Stimulated activated naive CD8-positive, alpha-beta T cell treated with anti-CD3 and anti-CD28 coated beads, Interleukin-15, Interleukin-2, amounts not matched to agents 100 ng/mL and 50 ng/mL, for 24 hours (primary cell): ENCODE data around the gene BIRC7.
"Not testable (repeated sequence)": the region's sequence is repeated elsewhere in the genome, so short reads cannot be mapped to it uniquely, and the experiment has no call there.

Source experiments
- H3K27ac Mint-ChIP-seq: one replicate; pipeline ENCODE4 v1.8.0; 2021; ENCODE audit warnings: mild to moderate bottlenecking, mixed read lengths
- H3K27me3 Mint-ChIP-seq: one replicate; pipeline ENCODE4 v1.8.0; 2021; ENCODE audit warnings: mixed read lengths
- H3K36me3 Mint-ChIP-seq: one replicate; pipeline ENCODE4 v1.8.0; 2021; ENCODE audit warnings: low read depth, mixed read lengths
- H3K4me1 Mint-ChIP-seq: one replicate; pipeline ENCODE4 v1.8.0; 2021; ENCODE audit warnings: low read depth, mixed read lengths
- H3K4me3 Mint-ChIP-seq: one replicate; pipeline ENCODE4 v1.8.0; 2021; ENCODE audit warnings: mild to moderate bottlenecking, mixed read lengths
- H3K9me3 Mint-ChIP-seq: one replicate; pipeline ENCODE4 v1.8.0; 2021; ENCODE audit warnings: mixed read lengths

The BIRC7 gene

DNA sequence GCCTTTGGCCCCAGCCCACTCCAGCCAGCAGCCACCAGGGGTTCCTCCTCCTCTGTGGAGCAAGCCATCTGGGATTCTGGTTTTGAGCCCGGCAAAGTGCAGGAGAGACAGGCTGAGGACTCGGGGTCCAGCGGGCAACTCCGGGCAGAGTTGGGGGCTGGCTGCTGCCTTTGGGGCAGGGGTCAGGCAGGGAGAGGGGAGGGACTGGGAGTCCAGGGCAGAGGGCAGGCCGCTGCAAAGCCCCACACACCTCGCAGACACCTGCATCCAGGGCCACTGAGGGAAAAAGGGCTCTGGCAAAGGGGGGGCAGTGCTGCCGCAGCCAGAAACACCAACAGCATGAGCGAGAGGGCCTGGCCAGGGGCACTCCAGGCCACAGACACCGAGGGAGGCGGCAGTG is 8.8 kb downstream of the BIRC7 start:
- H3K9me3 Mint-ChIP-seq = no peaks in the 10 kb centered on the region
- H3K4me3 Mint-ChIP-seq = no peak overlapping the region
- H3K36me3 Mint-ChIP-seq = no peaks in the 10 kb centered on the region
- peaks cover 11% of the 10 kb centered on the region for H3K27me3 Mint-ChIP-seq
- no peaks in the 10 kb centered on the region for H3K4me1 Mint-ChIP-seq
- H3K27ac Mint-ChIP-seq = no peak overlapping the region

DNA sequence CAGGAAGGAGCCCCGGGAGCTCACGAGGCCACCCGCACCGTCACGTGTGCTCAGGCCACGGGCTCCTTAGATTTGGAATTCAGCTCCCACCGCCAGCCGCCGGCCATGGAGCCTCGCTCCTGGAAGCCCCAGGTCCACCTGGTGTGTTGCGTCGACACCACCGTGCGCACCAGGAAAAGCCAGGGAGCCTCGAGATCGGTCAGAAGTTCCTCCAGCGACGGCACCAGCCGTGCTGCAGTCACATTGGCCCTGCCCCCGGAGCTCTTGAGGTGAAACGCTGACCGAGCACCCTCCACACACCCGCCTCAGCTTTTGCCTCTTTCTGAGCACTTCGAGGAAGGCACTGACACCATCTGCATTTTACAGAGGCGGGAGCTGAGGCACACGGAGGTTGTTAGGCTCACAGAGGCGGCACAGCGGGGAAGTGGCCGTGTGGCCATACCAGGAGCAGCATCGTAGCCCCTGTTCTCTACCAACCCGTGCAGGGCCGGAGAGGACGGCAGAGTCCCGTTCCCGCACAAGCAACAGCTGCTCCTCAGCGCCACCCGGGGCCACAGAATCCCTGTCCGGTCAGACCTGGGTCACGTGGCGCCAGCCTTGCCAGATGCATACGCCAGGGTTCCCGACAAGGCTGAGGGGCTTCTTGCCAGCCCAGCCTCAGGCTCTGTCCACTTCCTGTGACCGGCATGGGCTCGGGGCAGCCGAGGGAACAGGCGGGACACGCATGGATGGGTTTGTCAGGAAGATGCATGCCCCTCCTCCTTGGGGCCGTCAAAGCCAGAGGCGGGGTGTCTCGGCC is 11.0 kb downstream of the BIRC7 start:
- no peaks in the 10 kb centered on the region for H3K4me1 Mint-ChIP-seq
- no peaks in the 10 kb centered on the region for H3K36me3 Mint-ChIP-seq
- peaks cover 22% of the 10 kb centered on the region for H3K27me3 Mint-ChIP-seq
- H3K4me3 Mint-ChIP-seq = no peak overlapping the region
- H3K27ac Mint-ChIP-seq = no peak overlapping the region
- H3K9me3 Mint-ChIP-seq = no peaks in the 10 kb centered on the region

DNA sequence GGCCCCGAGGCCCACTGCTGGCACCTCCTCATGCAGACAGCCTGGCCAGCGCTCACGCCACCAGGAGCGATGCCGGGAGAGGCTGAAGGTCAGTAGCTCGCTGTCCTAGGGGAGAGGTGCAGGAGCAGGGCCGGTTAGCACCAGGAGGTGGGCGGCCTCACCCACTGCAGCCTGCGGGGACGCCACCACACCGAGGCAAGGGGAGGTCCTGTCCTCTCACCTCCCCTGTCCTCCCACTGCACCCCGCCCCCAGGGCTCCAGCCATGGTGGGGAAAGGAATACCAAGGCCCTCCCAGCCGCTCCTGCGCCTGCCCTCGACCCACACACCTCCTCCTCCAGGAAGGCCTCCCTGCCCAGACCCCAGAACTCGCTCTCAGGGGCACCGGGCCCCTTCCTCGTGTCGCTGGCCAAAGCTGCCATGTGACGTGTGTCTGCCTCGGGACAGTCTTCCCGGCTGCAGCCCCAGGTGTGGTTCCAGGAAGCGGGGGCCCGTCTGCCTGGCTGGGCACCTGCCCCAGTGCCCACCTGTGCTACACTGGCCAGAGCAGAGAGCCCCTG is 12.0 kb downstream of the BIRC7 start:
- Mint-ChIP-seq H3K27ac (no peak overlapping the region), H3K9me3 (no peaks in the 10 kb centered on the region), H3K4me1 (no peaks in the 10 kb centered on the region), H3K36me3 (no peaks in the 10 kb centered on the region), H3K27me3 (peaks cover 28% of the 10 kb centered on the region), H3K4me3 (no peak overlapping the region)

- Mint-ChIP-seq H3K27me3 (peaks cover 32% of the 10 kb centered on the region), H3K36me3 (no peaks in the 10 kb centered on the region), H3K4me3 (no peak overlapping the region), H3K9me3 (no peaks in the 10 kb centered on the region), H3K4me1 (no peaks in the 10 kb centered on the region), H3K27ac (no peak overlapping the region)
Measured at GRCh38 chr20:63248835-63249591, 13.3 kb downstream of the BIRC7 start.

GRCh38 chr20:63249891-63250290 is 14.2 kb downstream of the BIRC7 start:
- no peak overlapping the region for H3K27ac Mint-ChIP-seq

DNA sequence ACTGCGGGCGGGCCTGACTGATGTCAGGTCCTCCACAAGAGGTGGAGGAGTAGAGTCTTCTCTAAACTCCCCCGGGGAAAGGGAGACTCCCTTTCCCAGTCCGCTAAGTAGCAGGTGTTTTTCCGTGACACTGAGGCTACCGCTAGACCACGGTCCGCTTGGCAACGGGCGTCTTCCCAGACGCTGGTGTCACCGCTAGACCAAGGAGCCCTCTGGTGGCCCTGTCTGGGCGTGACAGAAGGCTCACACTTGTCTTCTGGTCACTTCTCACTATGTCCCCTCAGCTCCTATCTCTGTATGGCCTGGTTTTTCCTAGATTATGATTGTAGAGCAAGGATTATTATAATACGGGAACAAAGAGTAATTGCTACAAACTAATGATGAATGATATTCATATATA is 15.6 kb downstream of the BIRC7 start:
- H3K27ac Mint-ChIP-seq, H3K4me3 Mint-ChIP-seq, H3K4me1 Mint-ChIP-seq: not testable (repeated sequence)

More at GRCh38 chr20:63249891-63250290, 14.2 kb downstream of the BIRC7 start:
- Mint-ChIP-seq H3K4me1 (no peaks in the 10 kb centered on the region), H3K4me3 (no peak overlapping the region), H3K36me3 (no peaks in the 10 kb centered on the region), H3K27me3 (peaks cover 35% of the 10 kb centered on the region), H3K9me3 (no peaks in the 10 kb centered on the region)

DNA sequence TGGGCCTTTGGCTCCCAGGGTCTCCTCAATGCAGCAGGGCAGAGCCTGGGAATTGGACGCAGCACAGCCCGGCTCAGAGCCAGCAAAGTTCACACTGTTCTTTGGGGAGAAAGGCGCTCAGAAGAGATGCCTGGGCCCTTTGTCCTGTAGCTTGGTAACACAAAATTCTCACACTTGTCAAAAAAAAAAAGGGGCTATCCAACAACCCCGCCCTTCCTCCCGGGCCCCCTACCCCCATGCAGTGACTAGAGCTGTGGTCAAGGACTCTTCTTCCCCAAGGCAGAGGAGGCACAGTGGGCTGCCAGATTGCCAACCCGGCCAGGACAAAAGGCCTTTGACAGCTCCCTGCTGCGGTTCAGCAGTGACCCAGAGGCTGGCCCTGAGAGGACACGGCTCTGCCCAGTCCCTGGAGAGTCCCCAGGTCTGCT is 16.6 kb downstream of the BIRC7 start:
- Mint-ChIP-seq H3K9me3 (no peaks in the 10 kb centered on the region), H3K4me3 (no peak overlapping the region), H3K4me1 (no peaks in the 10 kb centered on the region), H3K36me3 (no peaks in the 10 kb centered on the region), H3K27ac (no peak overlapping the region), H3K27me3 (peaks cover 58% of the 10 kb centered on the region)

More for the DNA sequence above, 15.6 kb downstream of the BIRC7 start:
- H3K36me3 Mint-ChIP-seq, H3K9me3 Mint-ChIP-seq: not testable (repeated sequence)
- peaks cover 50% of the 10 kb centered on the region for H3K27me3 Mint-ChIP-seq

- H3K27ac Mint-ChIP-seq = no peak overlapping the region
- no peaks in the 10 kb centered on the region for H3K9me3 Mint-ChIP-seq
- peaks cover 58% of the 10 kb centered on the region for H3K27me3 Mint-ChIP-seq
- H3K4me1 Mint-ChIP-seq = no peaks in the 10 kb centered on the region
- H3K36me3 Mint-ChIP-seq = no peaks in the 10 kb centered on the region
- H3K4me3 Mint-ChIP-seq = peak overlapping the region; percentile 1
Measured at GRCh38 chr20:63253065-63253437, 17.3 kb downstream of the BIRC7 start.

DNA sequence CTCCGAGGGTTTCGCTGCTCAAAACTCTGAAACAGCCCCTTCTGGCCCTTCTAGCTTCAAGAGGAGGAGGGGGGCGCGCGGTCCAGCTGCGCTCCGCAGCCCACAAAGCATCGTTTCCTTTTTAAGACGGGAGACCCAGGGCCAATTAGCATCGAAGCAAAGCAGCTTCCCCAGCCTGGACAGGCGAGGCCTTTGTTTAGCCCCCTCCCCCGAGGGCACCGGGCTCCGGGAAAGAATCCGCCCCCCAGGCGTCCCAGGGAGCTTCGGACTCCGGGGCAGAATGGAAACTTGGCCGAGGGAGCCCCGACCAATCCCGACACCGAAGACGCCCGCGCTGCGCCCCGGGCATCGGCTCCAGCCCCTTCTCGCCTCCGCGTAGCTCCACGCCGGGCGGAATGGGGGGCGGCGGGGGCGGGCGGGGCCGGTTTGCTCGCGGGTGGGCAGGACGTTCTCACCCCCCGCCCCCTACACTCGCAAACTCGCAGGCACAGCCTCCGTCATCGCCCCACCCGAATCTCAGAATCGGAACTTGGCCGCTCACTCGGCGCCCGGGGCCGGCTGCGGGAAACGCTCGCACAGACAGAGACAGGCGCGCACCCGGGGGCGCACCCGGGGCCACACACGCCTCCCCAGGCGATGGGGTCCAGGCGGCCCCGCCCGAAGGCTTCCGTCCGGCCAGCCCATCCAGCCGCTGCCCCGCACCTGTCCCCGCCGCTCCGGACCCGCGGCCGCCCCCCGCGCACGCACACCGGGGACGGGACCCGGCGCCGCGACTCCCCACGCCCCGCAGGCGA is 17.9 kb downstream of the BIRC7 start:
- Mint-ChIP-seq H3K4me3 (no peak overlapping the region), H3K4me1 (no peaks in the 10 kb centered on the region), H3K36me3 (no peaks in the 10 kb centered on the region), H3K9me3 (no peaks in the 10 kb centered on the region), H3K27ac (no peak overlapping the region), H3K27me3 (peaks cover 55% of the 10 kb centered on the region)

- no peaks in the 10 kb centered on the region for H3K9me3 Mint-ChIP-seq
- peaks cover 51% of the 10 kb centered on the region for H3K27me3 Mint-ChIP-seq
- H3K36me3 Mint-ChIP-seq = no peaks in the 10 kb centered on the region
- no peak within 1 kb of the TSS for H3K4me3 Mint-ChIP-seq
- no peaks in the 10 kb centered on the region for H3K4me1 Mint-ChIP-seq
- H3K27ac Mint-ChIP-seq = no peak within 1 kb of the TSS
Measured at GRCh38 chr20:63254232-63254605, 18.5 kb downstream of the BIRC7 start, which contains the start of gene NKAIN4. Gene NKAIN4, minus strand, starts transcription at chr20:63254463. Its CDS starts 13 bp downstream, at chr20:63254450.

- Mint-ChIP-seq H3K4me3 (no peak overlapping the region), H3K27me3 (peaks cover 50% of the 10 kb centered on the region), H3K9me3 (no peaks in the 10 kb centered on the region)
Measured at GRCh38 chr20:63254606-63255384, 19.1 kb downstream of the BIRC7 start.

DNA sequence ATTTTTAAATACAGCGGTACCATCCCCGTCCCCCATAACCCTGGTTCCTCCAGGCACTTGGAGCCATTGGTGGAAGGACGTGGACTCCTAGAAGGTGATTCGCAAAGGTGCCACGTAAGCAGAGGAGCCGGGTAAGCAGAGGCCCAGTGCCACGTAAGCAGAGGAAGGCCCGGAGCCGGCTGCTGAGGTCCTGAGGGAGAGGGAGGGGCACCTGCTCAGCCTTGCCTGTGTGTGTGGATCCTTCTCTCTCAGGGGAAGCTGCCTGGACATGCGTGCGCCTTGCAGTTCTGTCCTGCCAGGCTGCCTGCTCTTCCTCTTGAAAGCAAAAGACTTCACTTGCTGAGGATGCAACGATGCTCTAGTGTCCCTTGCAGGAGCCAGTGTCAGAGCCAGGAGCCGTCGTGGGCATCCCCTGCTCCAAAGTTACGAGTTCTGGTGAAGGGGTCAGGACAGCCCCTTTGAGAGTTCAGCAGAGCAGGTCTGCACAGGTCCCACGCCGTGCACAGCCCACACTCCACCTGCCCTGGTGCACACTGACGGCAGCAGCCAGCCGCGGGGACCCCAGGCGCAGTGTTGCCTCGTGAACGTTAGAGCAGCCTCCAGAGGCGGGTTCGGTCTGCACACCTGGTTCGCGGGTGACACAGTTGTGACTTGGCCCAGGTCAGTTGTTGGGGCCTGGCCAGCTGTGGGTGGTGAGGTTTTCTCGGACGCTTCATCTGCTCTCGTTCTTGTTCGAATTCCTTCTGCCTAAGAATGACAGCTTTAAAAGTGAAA is 20.4 kb downstream of the BIRC7 start:
- H3K36me3 Mint-ChIP-seq = no peaks in the 10 kb centered on the region
- no peaks in the 10 kb centered on the region for H3K4me1 Mint-ChIP-seq
- no peaks in the 10 kb centered on the region for H3K9me3 Mint-ChIP-seq
- H3K4me3 Mint-ChIP-seq = no peak overlapping the region
- no peak overlapping the region for H3K27ac Mint-ChIP-seq
- H3K27me3 Mint-ChIP-seq = peaks cover 43% of the 10 kb centered on the region

More at GRCh38 chr20:63254606-63255384, 19.1 kb downstream of the BIRC7 start:
- H3K4me1 Mint-ChIP-seq = no peaks in the 10 kb centered on the region
- no peaks in the 10 kb centered on the region for H3K36me3 Mint-ChIP-seq
- no peak overlapping the region for H3K27ac Mint-ChIP-seq

- H3K9me3 Mint-ChIP-seq = no peaks in the 10 kb centered on the region
- H3K4me3 Mint-ChIP-seq = no peak overlapping the region
- H3K36me3 Mint-ChIP-seq = no peaks in the 10 kb centered on the region
- H3K4me1 Mint-ChIP-seq = no peaks in the 10 kb centered on the region
- peaks cover 43% of the 10 kb centered on the region for H3K27me3 Mint-ChIP-seq
- no peak overlapping the region for H3K27ac Mint-ChIP-seq
Measured at GRCh38 chr20:63256954-63257353, 21.2 kb downstream of the BIRC7 start.
